ENCODE measurements around the gene NEB. TPM values are rescaled to one million over a fixed set of nuclear protein-coding genes. Genes with fewer than 3 reads are reported as not detected.
A peak's percentile ranks its signal among the peaks of the same experiment; 100 is the strongest.

Gene NEB
- total and polyA plus RNA-seq, 7 experiments from 2014 or later, result 0.14 to 1.9 (median 0.75) TPM

- H3K9me3 ChIP-seq (ENCODE audit: control insufficient read depth in 2 of 3, low read length in 3 of 3), result no peaks in the 10 kb centered on the region
- intact Hi-C loops (cut with micrococcal nuclease), result no loop called here
- no peak for ATAC-seq
- no peaks in the 10 kb centered on the region for H3K27me3 Mint-ChIP-seq
- no peak overlapping the region for H3K4me3 Mint-ChIP-seq
- H3K4me1 Mint-ChIP-seq, result peaks cover 0 to 3% (median 0%) of the 10 kb centered on the region in 7 donors
- H3K27ac Mint-ChIP-seq, result no peak overlapping the region
- no peaks in the 10 kb centered on the region for H3K36me3 ChIP-seq (ENCODE audit: control insufficient read depth in 2 of 3, insufficient read depth in 3 of 3, low read length in 3 of 3)
- no peak for DNase-seq
- POLR2A ChIA-PET, result no interaction called here
- H3K9me3 Mint-ChIP-seq, result peaks cover 0 to 17% (median 3%) of the 10 kb centered on the region in 11 donors
- no peaks in the 10 kb centered on the region for H3K27me3 ChIP-seq (ENCODE audit: control insufficient read depth in 2 of 2, insufficient read depth in 2 of 2, low read length in 2 of 2)
- no peaks in the 10 kb centered on the region for H3K4me1 ChIP-seq (ENCODE audit: control insufficient read depth in 2 of 2, insufficient read depth in 2 of 2, low read length in 2 of 2)
- H3K27ac ChIP-seq (ENCODE audit: low read depth, low read length), result no peak overlapping the region
- H3K4me3 ChIP-seq (ENCODE audit: low read length), result no peak overlapping the region
- H3K36me3 Mint-ChIP-seq, result peaks cover 6 to 64% (median 46%) of the 10 kb centered on the region in 5 donors
- CTCF ChIA-PET, result no interaction called here
Observed at GRCh38 chr2:151777935-151778334, 43.7 kb upstream of the NEB start.

- no peaks in the 10 kb centered on the region for H3K36me3 ChIP-seq (ENCODE audit: control insufficient read depth in 2 of 3, insufficient read depth in 3 of 3, low read length in 3 of 3)
- ChIA-PET CTCF (no interaction called here), POLR2A (no interaction called here)
- Mint-ChIP-seq H3K4me1 (peaks cover 0 to 3% (median 0%) of the 10 kb centered on the region in 7 donors), H3K4me3 (no peak overlapping the region), H3K9me3 (peaks cover 0 to 17% (median 3%) of the 10 kb centered on the region in 11 donors), H3K27me3 (no peaks in the 10 kb centered on the region), H3K36me3 (peaks cover 6 to 60% (median 46%) of the 10 kb centered on the region in 5 donors), H3K27ac (no peak overlapping the region)
- no peaks in the 10 kb centered on the region for H3K9me3 ChIP-seq (ENCODE audit: control insufficient read depth in 2 of 3, low read length in 3 of 3)
- H3K27ac ChIP-seq (ENCODE audit: low read depth, low read length), result no peak overlapping the region
- no peaks in the 10 kb centered on the region for H3K4me1 ChIP-seq (ENCODE audit: control insufficient read depth in 2 of 2, insufficient read depth in 2 of 2, low read length in 2 of 2)
- no peak for ATAC-seq
- intact Hi-C loops (cut with micrococcal nuclease), result no loop called here
- no peaks in the 10 kb centered on the region for H3K27me3 ChIP-seq (ENCODE audit: control insufficient read depth in 2 of 2, insufficient read depth in 2 of 2, low read length in 2 of 2)
- H3K4me3 ChIP-seq (ENCODE audit: low read length), result no peak overlapping the region
- no peak for DNase-seq
Observed at GRCh38 chr2:151777487-151777886, 43.2 kb upstream of the NEB start.

DNA sequence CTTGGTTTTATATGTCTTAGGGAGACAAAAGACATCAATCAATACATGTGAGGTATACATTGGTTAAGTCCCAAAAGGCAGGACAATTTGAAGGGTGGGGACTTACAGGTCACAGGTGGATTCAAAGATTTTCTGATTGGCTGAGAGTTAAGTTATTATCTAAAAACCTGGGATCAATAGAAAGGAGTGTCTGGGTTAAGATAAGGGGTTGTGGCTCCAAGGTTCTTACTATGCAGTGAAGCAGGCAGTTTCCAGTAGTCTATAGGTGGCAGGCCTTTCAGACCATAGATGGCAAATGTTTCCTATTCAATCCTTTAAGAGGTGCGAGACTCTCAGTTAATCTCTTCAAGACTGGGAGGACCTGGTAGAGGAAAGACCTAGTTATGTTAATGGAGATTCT is 42.1 kb upstream of the NEB start:
- Mint-ChIP-seq H3K9me3 (peaks cover 0 to 17% (median 3%) of the 10 kb centered on the region in 11 donors), H3K27me3 (no peaks in the 10 kb centered on the region), H3K27ac (peak overlapping the region in 1 of 9 donors; percentile 32), H3K4me3 (no peak overlapping the region), H3K4me1 (peaks cover 0 to 3% (median 0%) of the 10 kb centered on the region in 7 donors), H3K36me3 (peaks cover 6 to 59% (median 41%) of the 10 kb centered on the region in 5 donors)
- no peak for ATAC-seq
- Histone ChIP-seq H3K9me3 (ENCODE audit: control insufficient read depth in 2 of 3, low read length in 3 of 3) (no peaks in the 10 kb centered on the region), H3K36me3 (ENCODE audit: control insufficient read depth in 2 of 3, insufficient read depth in 3 of 3, low read length in 3 of 3) (no peaks in the 10 kb centered on the region), H3K27ac (ENCODE audit: low read depth, low read length) (no peak overlapping the region), H3K4me1 (ENCODE audit: control insufficient read depth in 2 of 2, insufficient read depth in 2 of 2, low read length in 2 of 2) (no peaks in the 10 kb centered on the region), H3K27me3 (ENCODE audit: control insufficient read depth in 2 of 2, insufficient read depth in 2 of 2, low read length in 2 of 2) (no peaks in the 10 kb centered on the region), H3K4me3 (ENCODE audit: low read length) (no peak overlapping the region)
- no peak for DNase-seq
- ChIA-PET POLR2A (no interaction called here), CTCF (no interaction called here)
- intact Hi-C loops (cut with micrococcal nuclease), result no loop called here

- CTCF ChIA-PET, result no interaction called here
- H3K4me1 ChIP-seq (ENCODE audit: control insufficient read depth in 2 of 2, insufficient read depth in 2 of 2, low read length in 2 of 2), result no peaks in the 10 kb centered on the region
- no peaks in the 10 kb centered on the region for H3K9me3 ChIP-seq (ENCODE audit: control insufficient read depth in 2 of 3, low read length in 3 of 3)
- POLR2A ChIA-PET, result no interaction called here
- H3K27ac ChIP-seq (ENCODE audit: low read depth, low read length), result no peak overlapping the region
- no peaks in the 10 kb centered on the region for H3K27me3 Mint-ChIP-seq
- H3K4me3 ChIP-seq (ENCODE audit: low read length), result no peak overlapping the region
- DNase-seq, result no peak
- no peak overlapping the region for H3K27ac Mint-ChIP-seq
- intact Hi-C loops (cut with micrococcal nuclease), result no loop called here
- ATAC-seq, result no peak
- peaks cover 0 to 3% (median 0%) of the 10 kb centered on the region in 7 donors for H3K4me1 Mint-ChIP-seq
- H3K36me3 ChIP-seq (ENCODE audit: control insufficient read depth in 2 of 3, insufficient read depth in 3 of 3, low read length in 3 of 3), result no peaks in the 10 kb centered on the region
- no peaks in the 10 kb centered on the region for H3K27me3 ChIP-seq (ENCODE audit: control insufficient read depth in 2 of 2, insufficient read depth in 2 of 2, low read length in 2 of 2)
- H3K4me3 Mint-ChIP-seq, result no peak overlapping the region
- H3K36me3 Mint-ChIP-seq, result peaks cover 6 to 58% (median 40%) of the 10 kb centered on the region in 5 donors
- H3K9me3 Mint-ChIP-seq, result peaks cover 0 to 17% (median 3%) of the 10 kb centered on the region in 11 donors
Observed at GRCh38 chr2:151775057-151775740, 40.9 kb upstream of the NEB start.

DNA sequence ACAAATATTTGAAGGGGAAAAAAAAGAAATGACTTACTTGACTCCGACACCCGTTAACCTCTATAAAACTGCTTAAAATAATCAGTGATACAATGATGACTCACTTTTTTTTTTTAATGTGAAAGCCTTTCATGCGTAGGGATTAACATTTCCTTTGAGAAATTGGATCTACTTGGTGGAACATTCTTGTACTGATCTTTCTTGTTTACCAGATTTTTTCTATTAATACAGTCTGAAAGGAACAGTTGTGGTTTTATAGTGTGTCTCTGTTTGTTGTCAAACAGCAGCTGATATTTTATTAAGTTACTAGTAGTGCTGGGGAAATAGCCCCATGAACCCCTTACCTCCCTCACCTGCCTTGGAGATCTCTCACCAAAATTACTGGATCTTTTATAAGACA is 40.2 kb upstream of the NEB start:
- ChIA-PET POLR2A (no interaction called here), CTCF (no interaction called here)
- H3K36me3 Mint-ChIP-seq, result peaks cover 2 to 55% (median 36%) of the 10 kb centered on the region in 5 donors
- no peak overlapping the region for H3K27ac Mint-ChIP-seq
- Histone ChIP-seq H3K4me3 (ENCODE audit: low read length) (no peak overlapping the region), H3K4me1 (ENCODE audit: control insufficient read depth in 2 of 2, insufficient read depth in 2 of 2, low read length in 2 of 2) (no peaks in the 10 kb centered on the region), H3K9me3 (ENCODE audit: control insufficient read depth in 2 of 3, low read length in 3 of 3) (no peaks in the 10 kb centered on the region), H3K36me3 (ENCODE audit: control insufficient read depth in 2 of 3, insufficient read depth in 3 of 3, low read length in 3 of 3) (no peaks in the 10 kb centered on the region), H3K27ac (ENCODE audit: low read depth, low read length) (no peak overlapping the region), H3K27me3 (ENCODE audit: control insufficient read depth in 2 of 2, insufficient read depth in 2 of 2, low read length in 2 of 2) (no peaks in the 10 kb centered on the region)
- peaks cover 0 to 3% (median 0%) of the 10 kb centered on the region in 7 donors for H3K4me1 Mint-ChIP-seq
- H3K4me3 Mint-ChIP-seq, result no peak overlapping the region
- no peak for DNase-seq
- H3K27me3 Mint-ChIP-seq, result no peaks in the 10 kb centered on the region
- H3K9me3 Mint-ChIP-seq, result peaks cover 0 to 18% (median 5%) of the 10 kb centered on the region in 11 donors
- intact Hi-C loops (cut with micrococcal nuclease), result no loop called here
- ATAC-seq, result no peak

DNA sequence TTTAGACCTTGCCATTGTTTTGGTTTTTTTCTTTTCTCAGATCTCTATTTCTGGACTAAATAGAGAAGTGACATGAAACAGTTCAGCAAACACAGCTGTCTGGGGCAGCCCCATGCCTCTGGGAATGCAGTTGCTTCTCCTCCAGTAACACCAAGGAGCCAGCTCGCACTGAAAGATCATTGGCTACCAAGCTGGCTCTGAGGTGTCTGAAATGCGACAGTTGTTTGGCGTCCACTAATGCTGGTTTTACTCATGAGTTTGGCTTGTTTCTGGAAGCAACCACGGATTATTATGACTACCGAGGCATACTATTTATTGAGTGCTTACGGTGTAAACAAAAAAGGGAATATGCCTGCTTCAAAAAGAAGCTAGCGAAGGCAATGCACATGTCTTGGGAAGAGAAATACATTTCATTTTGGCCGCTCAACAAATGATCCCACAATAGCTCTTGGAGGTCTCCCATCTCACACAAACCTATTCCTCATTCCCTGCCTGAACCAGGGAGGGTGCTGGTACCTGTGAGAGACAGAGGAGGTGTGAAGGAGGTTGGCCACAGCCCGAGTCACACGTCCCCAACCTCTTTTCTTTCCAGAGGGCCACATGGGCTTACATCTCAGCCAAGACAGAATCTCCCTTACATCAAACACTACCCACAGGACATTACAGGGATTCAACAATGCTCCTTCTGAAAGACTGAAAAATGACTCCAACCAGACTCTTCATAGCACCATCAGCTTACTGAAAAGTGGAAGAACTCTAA is 37.5 kb upstream of the NEB start:
- no peaks in the 10 kb centered on the region for H3K9me3 ChIP-seq (ENCODE audit: control insufficient read depth in 2 of 3, low read length in 3 of 3)
- H3K4me1 Mint-ChIP-seq, result peaks cover 0 to 6% (median 0%) of the 10 kb centered on the region in 7 donors

More for the DNA sequence above, 37.5 kb upstream of the NEB start:
- no peaks in the 10 kb centered on the region for H3K27me3 ChIP-seq (ENCODE audit: control insufficient read depth in 2 of 2, insufficient read depth in 2 of 2, low read length in 2 of 2)
- no peaks in the 10 kb centered on the region for H3K36me3 ChIP-seq (ENCODE audit: control insufficient read depth in 2 of 3, insufficient read depth in 3 of 3, low read length in 3 of 3)
- Mint-ChIP-seq H3K27ac (peak overlapping the region in 1 of 9 donors; percentile 72), H3K9me3 (peaks cover 0 to 10% (median 2%) of the 10 kb centered on the region in 11 donors), H3K4me3 (no peak overlapping the region), H3K36me3 (peaks cover 0 to 33% (median 12%) of the 10 kb centered on the region in 5 donors), H3K27me3 (no peaks in the 10 kb centered on the region)
- no peak overlapping the region for H3K27ac ChIP-seq (ENCODE audit: low read depth, low read length)
- intact Hi-C loops (cut with micrococcal nuclease), result no loop called here
- POLR2A ChIA-PET, result no interaction called here
- H3K4me3 ChIP-seq (ENCODE audit: low read length), result no peak overlapping the region
- ATAC-seq (peak; percentile 67), DNase-seq (no peak)
- CTCF ChIA-PET, result interaction anchor here (0.6 kb wide), 1 partner anchor 39 kb away, joined by 8 read pairs; no protein-coding TSS in a partner anchor
- H3K4me1 ChIP-seq (ENCODE audit: control insufficient read depth in 2 of 2, insufficient read depth in 2 of 2, low read length in 2 of 2), result no peaks in the 10 kb centered on the region

All from naive thymus-derived CD4-positive, alpha-beta T cell (primary cell).